Activated CD4-positive, alpha-beta memory T cell treated with anti-CD3 and anti-CD28 coated beads for 36 hours (primary cell): Measurements from ENCODE around the gene IGSF3. TPM values are rescaled to one million over a fixed set of nuclear protein-coding genes. Genes with fewer than 3 reads are reported as not detected.
"Not testable (repeated sequence)": the region's sequence is repeated elsewhere in the genome, so short reads cannot be mapped to it uniquely, and the experiment has no call there.

Experiments
- CTCF ChIA-PET: fragments of 350-600 bp; sonication (Branson Sonifier 250); formaldehyde crosslinking; loops from one replicate; lab custom pipeline; 2021; ENCODE audit warnings: antibody characterized with exemption, inconsistent platforms; lab: Charles Lee
- POLR2A ChIA-PET: fragments of 350-600 bp; sonication (Branson Sonifier 250); formaldehyde crosslinking; loops from one replicate; lab custom pipeline; 2021; ENCODE audit warnings: antibody characterized with exemption; lab: Charles Lee
- DNase-seq: peaks from one replicate; pipeline ENCODE4 v3.0.0-alpha.2; 2020
- H3K27ac Mint-ChIP-seq: one replicate; pipeline ENCODE4 v1.8.0; 2021; ENCODE audit warnings: mixed read lengths
- H3K27me3 Mint-ChIP-seq: one replicate; pipeline ENCODE4 v1.8.0; 2021; ENCODE audit warnings: mixed read lengths
- H3K36me3 Mint-ChIP-seq: one replicate; pipeline ENCODE4 v1.8.0; 2021; ENCODE audit warnings: mixed read lengths
- H3K4me1 Mint-ChIP-seq: one replicate; pipeline ENCODE4 v1.8.0; 2021; ENCODE audit warnings: low read depth, mixed read lengths
- H3K4me3 Mint-ChIP-seq: one replicate; pipeline ENCODE4 v1.8.0; 2021; ENCODE audit warnings: mild to moderate bottlenecking, mixed read lengths
- H3K9me3 Mint-ChIP-seq: one replicate; pipeline ENCODE4 v1.8.0; 2021; ENCODE audit warnings: mixed read lengths
- intact Hi-C: fragments of 100-400 bp; cut with micrococcal nuclease; formaldehyde crosslinking; loops from one replicate; pipeline ENCODE4 v1.15.1; 2023
- total RNA-seq, 2 experiments: library from RNA; stranded (reverse); gene quantifications; one replicate each; pipeline ENCODE4 v1.2.3, GENCODE V29; 2021

The IGSF3 gene
- total RNA-seq, 2 experiments from 2014 or later = 4.1 to 4.2 TPM

- H3K9me3 Mint-ChIP-seq, H3K4me3 Mint-ChIP-seq, H3K36me3 Mint-ChIP-seq, POLR2A ChIA-PET, H3K27me3 Mint-ChIP-seq, intact Hi-C loops, H3K27ac Mint-ChIP-seq: not testable (repeated sequence)
- peak; percentile 27 for DNase-seq
- peaks cover 19% of the 10 kb centered on the region for H3K4me1 Mint-ChIP-seq
- CTCF ChIA-PET = interaction anchor here (1.1 kb wide), 1 partner anchor 24 kb away, joined by 4 read pairs; no protein-coding TSS in a partner anchor
Observed at GRCh38 chr1:116598420-116599036, 69.0 kb downstream of the IGSF3 start.

- POLR2A ChIA-PET, DNase-seq, H3K27ac Mint-ChIP-seq, H3K36me3 Mint-ChIP-seq, H3K27me3 Mint-ChIP-seq, H3K9me3 Mint-ChIP-seq, H3K4me3 Mint-ChIP-seq: not testable (repeated sequence)
- intact Hi-C loops = loop anchor here (2.0 kb wide), 1 partner anchor 459 kb away; no protein-coding TSS in a partner anchor
- peaks cover 16% of the 10 kb centered on the region for H3K4me1 Mint-ChIP-seq
- CTCF ChIA-PET = interaction anchor here (0.7 to 3.2 kb wide), 4 partner anchors 24 to 678 kb away, joined by 3 to 59 read pairs (median 11); partner anchors contain the start of gene CD58
Observed at GRCh38 chr1:116597388-116597787, 70.1 kb downstream of the IGSF3 start.

GRCh38 chr1:116596742-116597307 lies 70.7 kb downstream of the IGSF3 start:
- ChIA-PET CTCF (interaction anchor here (0.7 to 3.2 kb wide), 10 partner anchors 12 to 679 kb away, joined by 3 to 59 read pairs (median 6); partner anchors contain the start of gene CD58), POLR2A (interaction anchor here (1.4 kb wide), 1 partner anchor 28 kb away, joined by 4 read pairs; no protein-coding TSS in a partner anchor)
- not testable (repeated sequence) for DNase-seq, H3K36me3 Mint-ChIP-seq, H3K27me3 Mint-ChIP-seq, H3K4me3 Mint-ChIP-seq, H3K9me3 Mint-ChIP-seq, H3K27ac Mint-ChIP-seq
- intact Hi-C loops = loop anchor here (1.0 to 2.0 kb wide), 2 partner anchors 23 to 458 kb away; no protein-coding TSS in a partner anchor
- peaks cover 16% of the 10 kb centered on the region for H3K4me1 Mint-ChIP-seq

GRCh38 chr1:116595946-116596741 lies 71.4 kb downstream of the IGSF3 start:
- POLR2A ChIA-PET = interaction anchor here (0.8 to 1.4 kb wide), 3 partner anchors 22 to 533 kb away, joined by 3 to 4 read pairs (median 3); no protein-coding TSS in a partner anchor
- not testable (repeated sequence) for H3K36me3 Mint-ChIP-seq, H3K9me3 Mint-ChIP-seq, H3K27ac Mint-ChIP-seq, H3K27me3 Mint-ChIP-seq
- intact Hi-C loops = loop anchor here (1.0 to 2.0 kb wide), 2 partner anchors 22 to 457 kb away; no protein-coding TSS in a partner anchor
- CTCF ChIA-PET = interaction anchor here (0.7 to 3.2 kb wide), 21 partner anchors 10 to 680 kb away, joined by 3 to 59 read pairs (median 3); partner anchors contain the start of gene CD58
- Mint-ChIP-seq H3K4me3 (peak overlapping the region; percentile 21), H3K4me1 (peaks cover 16% of the 10 kb centered on the region)
- DNase-seq = peak; percentile 49

GRCh38 chr1:116595065-116595840 lies 72.3 kb downstream of the IGSF3 start:
- H3K36me3 Mint-ChIP-seq, DNase-seq, H3K4me3 Mint-ChIP-seq, H3K9me3 Mint-ChIP-seq, H3K27me3 Mint-ChIP-seq, H3K27ac Mint-ChIP-seq, intact Hi-C loops: not testable (repeated sequence)
- POLR2A ChIA-PET = interaction anchor here (0.8 to 1.4 kb wide), 3 partner anchors 21 to 534 kb away, joined by 3 to 4 read pairs (median 3); no protein-coding TSS in a partner anchor
- H3K4me1 Mint-ChIP-seq = peaks cover 16% of the 10 kb centered on the region
- CTCF ChIA-PET = interaction anchor here (0.6 to 3.2 kb wide), 21 partner anchors 9 to 458 kb away, joined by 3 to 59 read pairs (median 3); partner anchors contain the start of gene CD58

- H3K36me3 Mint-ChIP-seq, POLR2A ChIA-PET, H3K4me3 Mint-ChIP-seq, H3K27ac Mint-ChIP-seq, H3K9me3 Mint-ChIP-seq, intact Hi-C loops, DNase-seq, H3K27me3 Mint-ChIP-seq: not testable (repeated sequence)
- CTCF ChIA-PET = interaction anchor here (0.7 kb wide), 1 partner anchor 103 kb away, joined by 3 read pairs; no protein-coding TSS in a partner anchor
- H3K4me1 Mint-ChIP-seq = peaks cover 16% of the 10 kb centered on the region
Observed at GRCh38 chr1:116593977-116594376, 73.6 kb downstream of the IGSF3 start.

GRCh38 chr1:116593401-116593800 lies 74.1 kb downstream of the IGSF3 start:
- DNase-seq, H3K4me3 Mint-ChIP-seq, H3K27me3 Mint-ChIP-seq, H3K27ac Mint-ChIP-seq, H3K36me3 Mint-ChIP-seq, POLR2A ChIA-PET, intact Hi-C loops, H3K9me3 Mint-ChIP-seq: not testable (repeated sequence)
- CTCF ChIA-PET = interaction anchor here (0.7 to 0.8 kb wide), 2 partner anchors 18 to 104 kb away, joined by 3 read pairs; no protein-coding TSS in a partner anchor
- H3K4me1 Mint-ChIP-seq = peaks cover 14% of the 10 kb centered on the region

- H3K27ac Mint-ChIP-seq, H3K4me3 Mint-ChIP-seq, H3K9me3 Mint-ChIP-seq, intact Hi-C loops, H3K36me3 Mint-ChIP-seq, H3K4me1 Mint-ChIP-seq, POLR2A ChIA-PET, H3K27me3 Mint-ChIP-seq, DNase-seq: not testable (repeated sequence)
- CTCF ChIA-PET = interaction anchor here (0.8 kb wide), 1 partner anchor 17 kb away, joined by 3 read pairs; no protein-coding TSS in a partner anchor
Observed at GRCh38 chr1:116591951-116592605, 75.5 kb downstream of the IGSF3 start.

- H3K4me3 Mint-ChIP-seq, H3K36me3 Mint-ChIP-seq, DNase-seq, H3K27ac Mint-ChIP-seq, CTCF ChIA-PET, H3K27me3 Mint-ChIP-seq, H3K9me3 Mint-ChIP-seq, intact Hi-C loops, POLR2A ChIA-PET: not testable (repeated sequence)
- H3K4me1 Mint-ChIP-seq = peaks cover 11% of the 10 kb centered on the region
Observed at GRCh38 chr1:116591006-116591950, 76.3 kb downstream of the IGSF3 start.

- H3K27ac Mint-ChIP-seq, H3K9me3 Mint-ChIP-seq, H3K4me3 Mint-ChIP-seq, CTCF ChIA-PET, H3K27me3 Mint-ChIP-seq, POLR2A ChIA-PET, intact Hi-C loops, H3K4me1 Mint-ChIP-seq, DNase-seq, H3K36me3 Mint-ChIP-seq: not testable (repeated sequence)
Observed at GRCh38 chr1:116590359-116591005, 77.1 kb downstream of the IGSF3 start.
